GM23338 (cell line): ENCODE results near the gene PAQR5. TPM values are rescaled to one million over a fixed set of nuclear protein-coding genes. Genes with fewer than 3 reads are reported as not detected.

Experiments
- ATAC-seq: fragments of 200-7000 bp; cut with Tn5 transposase; 3 replicates; pipeline ENCODE4 v1.9.1; 2020
- DNase-seq: peaks from one replicate; pipeline ENCODE4 v3.0.0-alpha.2; 2015; ENCODE audit warnings: low spot score
- H2AFZ ChIP-seq: fragments of 200-600 bp; sonication (generic); 2 replicates; pipeline ENCODE4 v1.8.0; 2016; ENCODE audit warnings: antibody characterized with exemption, mild to moderate bottlenecking, moderate library complexity
- H3F3A ChIP-seq: fragments of 200-600 bp; sonication (generic); replicated peaks from 2 replicates; pipeline ENCODE4 v1.8.0; 2017; ENCODE audit warnings: antibody characterized with exemption, mixed run types, low read depth
- H3K27ac ChIP-seq: fragments of 200-600 bp; sonication (generic); 2 replicates; pipeline ENCODE4 v1.6.1; 2016; ENCODE audit warnings: low read depth
- H3K27me3 ChIP-seq: fragments of 200-600 bp; sonication (generic); 2 replicates; pipeline ENCODE4 v1.8.0; 2016; ENCODE audit warnings: mild to moderate bottlenecking, mixed run types, moderate library complexity; ENCODE audit not compliant: insufficient read depth
- H3K36me3 ChIP-seq: fragments of 200-600 bp; sonication (generic); 2 replicates; pipeline ENCODE4 v1.8.0; 2016; ENCODE audit warnings: mild to moderate bottlenecking; ENCODE audit not compliant: insufficient read depth
- H3K4me1 ChIP-seq: fragments of 200-600 bp; sonication (generic); 2 replicates; pipeline ENCODE4 v1.8.0; 2016; ENCODE audit warnings: mild to moderate bottlenecking, moderate library complexity; ENCODE audit not compliant: insufficient read depth
- H3K4me2 ChIP-seq: fragments of 200-600 bp; sonication (generic); 2 replicates; pipeline ENCODE4 v1.7.1; 2017; ENCODE audit warnings: mixed run types
- H3K4me3 ChIP-seq: fragments of 200-600 bp; sonication (generic); 2 replicates; pipeline ENCODE4 v1.6.1; 2016; ENCODE audit warnings: mixed run types
- H3K79me2 ChIP-seq: fragments of 200-600 bp; sonication (generic); replicated peaks from 2 replicates; pipeline ENCODE4 v1.8.0; 2017; ENCODE audit warnings: mild to moderate bottlenecking; ENCODE audit not compliant: insufficient read depth
- H3K9me2 ChIP-seq: fragments of 200-600 bp; sonication (generic); 2 replicates; pipeline ENCODE4 v1.8.0; 2017; ENCODE audit not compliant: insufficient read depth
- H4K20me1 ChIP-seq: fragments of 200-600 bp; sonication (generic); replicated peaks from 2 replicates; pipeline ENCODE4 v1.8.0; 2017; ENCODE audit warnings: mild to moderate bottlenecking; ENCODE audit not compliant: insufficient read depth
- H3K27ac Mint-ChIP-seq: 2 replicates; pipeline ENCODE4 v1.8.0; 2020; ENCODE audit warnings: inconsistent platforms, mild to moderate bottlenecking, moderate library complexity, mixed read lengths
- H3K27me3 Mint-ChIP-seq: 3 replicates; pipeline ENCODE4 v1.8.0; 2022; ENCODE audit warnings: low read depth, mild to moderate bottlenecking, moderate library complexity, mixed read lengths, inconsistent platforms; ENCODE audit not compliant: insufficient read depth, poor library complexity
- H3K36me3 Mint-ChIP-seq: 3 replicates; pipeline ENCODE4 v1.8.0; 2021; ENCODE audit warnings: low read depth, mild to moderate bottlenecking, inconsistent platforms, moderate library complexity, mixed read lengths
- H3K4me1 Mint-ChIP-seq: 3 replicates; pipeline ENCODE4 v1.8.0; 2020; ENCODE audit warnings: mild to moderate bottlenecking, inconsistent platforms, mixed read lengths
- H3K4me3 Mint-ChIP-seq: 3 replicates; pipeline ENCODE4 v1.8.0; 2021; ENCODE audit warnings: moderate library complexity, mild to moderate bottlenecking, inconsistent platforms, mixed read lengths
- H3K9me3 Mint-ChIP-seq: 3 replicates; pipeline ENCODE4 v1.8.0; 2020; ENCODE audit warnings: moderate library complexity, mild to moderate bottlenecking, inconsistent platforms, mixed read lengths
- EZH2 ChIP-seq: fragments of 200-600 bp; sonication (generic); IDR thresholded peaks from one replicate; pipeline ENCODE4 v1.8.0; 2017; ENCODE audit warnings: antibody characterized with exemption, mild to moderate bottlenecking, low read depth; ENCODE audit not compliant: unreplicated experiment
- JUNB ChIP-seq: IDR thresholded peaks from one replicate; pipeline ENCODE4 v1.6.1; 2016; ENCODE audit warnings: antibody characterized with exemption; ENCODE audit not compliant: unreplicated experiment
- POLR2AphosphoS5 ChIP-seq: IDR thresholded peaks from 2 replicates; pipeline ENCODE4 v1.6.1; 2016; ENCODE audit warnings: antibody characterized with exemption, low read depth
- STAT1 ChIP-seq: IDR thresholded peaks from one replicate; pipeline ENCODE4 v1.6.1; 2016; ENCODE audit warnings: antibody characterized with exemption; ENCODE audit not compliant: unreplicated experiment
- ZNF114 ChIP-seq: fragments of 250-450 bp; sonication (Bioruptor Pico); IDR thresholded peaks from 2 replicates; pipeline ENCODE4 v1.5.0; 2020; ENCODE audit warnings: mild to moderate bottlenecking, moderate library complexity
- ZNF331 ChIP-seq: fragments of 250-450 bp; sonication (Bioruptor Pico); IDR thresholded peaks from 2 replicates; pipeline ENCODE4 v1.5.0; 2020; ENCODE audit warnings: low read depth, mild to moderate bottlenecking, moderate library complexity
- polyA plus RNA-seq: library from polyadenylated mRNA; unstranded; fragments of >200 nt; fragmentation: Nextera tagmentation; extraction: Ambion mirVana; gene quantifications from 2 replicates; pipeline ENCODE4 v1.2.1, GENCODE V29; 2016
- total RNA-seq: library from RNA; depleted of rRNA; stranded (reverse); fragments of >200 nt; shearing (Covaris generic); gene quantifications from 2 replicates; pipeline ENCODE4 v1.2.3, GENCODE V29; 2014
- TF ChIP-seq, protein P1 (sequence below): fragments of 250-450 bp; sonication (Bioruptor Pico); IDR thresholded peaks from 2 replicates; pipeline ENCODE4 v1.5.0; 2020; ENCODE audit warnings: mild to moderate bottlenecking, moderate library complexity
- TF ChIP-seq, protein P2 (sequence below), 2 experiments: fragments of 200-600 bp in 1 of 2; sonication (generic) in 1 of 2; conservative IDR thresholded peaks; 2 replicates each; pipeline versions ENCODE4 v1.5.1 to v1.6.1; 2016 to 2017; ENCODE audit warnings: antibody characterized with exemption in 2 of 2, low read depth in 2 of 2, mild to moderate bottlenecking in 2 of 2, moderate library complexity in 1 of 2

Gene PAQR5
- total and polyA plus RNA-seq, 2 experiments from 2014 or later: 8.7 to 14.5 TPM

DNA sequence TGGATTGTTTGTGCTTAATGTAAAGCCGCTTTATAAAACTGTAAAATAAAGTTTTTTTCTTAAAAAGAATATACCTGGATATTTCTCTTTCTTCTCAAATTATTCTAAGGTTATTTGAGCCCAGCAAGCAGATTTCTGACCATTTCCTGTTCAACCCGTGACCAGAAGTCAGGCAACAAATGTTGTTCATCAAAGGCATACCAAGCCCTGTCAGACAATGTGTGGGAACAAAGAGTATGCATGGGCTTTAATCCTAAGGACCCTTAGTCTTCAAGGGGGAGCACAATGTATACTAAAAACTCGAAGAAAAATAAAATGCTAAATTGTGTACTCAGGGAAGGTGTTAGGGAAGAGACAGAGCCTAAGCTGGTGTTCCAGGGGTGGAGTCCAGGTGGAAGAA lies 26.6 kb upstream of the PAQR5 start (continued):
- no peak for TF ChIP-seq ZNF331 (CRISPR knock-in tag)
- no peak for TF ChIP-seq ZNF114 (CRISPR knock-in tag)
- TF ChIP-seq, protein P1, sequence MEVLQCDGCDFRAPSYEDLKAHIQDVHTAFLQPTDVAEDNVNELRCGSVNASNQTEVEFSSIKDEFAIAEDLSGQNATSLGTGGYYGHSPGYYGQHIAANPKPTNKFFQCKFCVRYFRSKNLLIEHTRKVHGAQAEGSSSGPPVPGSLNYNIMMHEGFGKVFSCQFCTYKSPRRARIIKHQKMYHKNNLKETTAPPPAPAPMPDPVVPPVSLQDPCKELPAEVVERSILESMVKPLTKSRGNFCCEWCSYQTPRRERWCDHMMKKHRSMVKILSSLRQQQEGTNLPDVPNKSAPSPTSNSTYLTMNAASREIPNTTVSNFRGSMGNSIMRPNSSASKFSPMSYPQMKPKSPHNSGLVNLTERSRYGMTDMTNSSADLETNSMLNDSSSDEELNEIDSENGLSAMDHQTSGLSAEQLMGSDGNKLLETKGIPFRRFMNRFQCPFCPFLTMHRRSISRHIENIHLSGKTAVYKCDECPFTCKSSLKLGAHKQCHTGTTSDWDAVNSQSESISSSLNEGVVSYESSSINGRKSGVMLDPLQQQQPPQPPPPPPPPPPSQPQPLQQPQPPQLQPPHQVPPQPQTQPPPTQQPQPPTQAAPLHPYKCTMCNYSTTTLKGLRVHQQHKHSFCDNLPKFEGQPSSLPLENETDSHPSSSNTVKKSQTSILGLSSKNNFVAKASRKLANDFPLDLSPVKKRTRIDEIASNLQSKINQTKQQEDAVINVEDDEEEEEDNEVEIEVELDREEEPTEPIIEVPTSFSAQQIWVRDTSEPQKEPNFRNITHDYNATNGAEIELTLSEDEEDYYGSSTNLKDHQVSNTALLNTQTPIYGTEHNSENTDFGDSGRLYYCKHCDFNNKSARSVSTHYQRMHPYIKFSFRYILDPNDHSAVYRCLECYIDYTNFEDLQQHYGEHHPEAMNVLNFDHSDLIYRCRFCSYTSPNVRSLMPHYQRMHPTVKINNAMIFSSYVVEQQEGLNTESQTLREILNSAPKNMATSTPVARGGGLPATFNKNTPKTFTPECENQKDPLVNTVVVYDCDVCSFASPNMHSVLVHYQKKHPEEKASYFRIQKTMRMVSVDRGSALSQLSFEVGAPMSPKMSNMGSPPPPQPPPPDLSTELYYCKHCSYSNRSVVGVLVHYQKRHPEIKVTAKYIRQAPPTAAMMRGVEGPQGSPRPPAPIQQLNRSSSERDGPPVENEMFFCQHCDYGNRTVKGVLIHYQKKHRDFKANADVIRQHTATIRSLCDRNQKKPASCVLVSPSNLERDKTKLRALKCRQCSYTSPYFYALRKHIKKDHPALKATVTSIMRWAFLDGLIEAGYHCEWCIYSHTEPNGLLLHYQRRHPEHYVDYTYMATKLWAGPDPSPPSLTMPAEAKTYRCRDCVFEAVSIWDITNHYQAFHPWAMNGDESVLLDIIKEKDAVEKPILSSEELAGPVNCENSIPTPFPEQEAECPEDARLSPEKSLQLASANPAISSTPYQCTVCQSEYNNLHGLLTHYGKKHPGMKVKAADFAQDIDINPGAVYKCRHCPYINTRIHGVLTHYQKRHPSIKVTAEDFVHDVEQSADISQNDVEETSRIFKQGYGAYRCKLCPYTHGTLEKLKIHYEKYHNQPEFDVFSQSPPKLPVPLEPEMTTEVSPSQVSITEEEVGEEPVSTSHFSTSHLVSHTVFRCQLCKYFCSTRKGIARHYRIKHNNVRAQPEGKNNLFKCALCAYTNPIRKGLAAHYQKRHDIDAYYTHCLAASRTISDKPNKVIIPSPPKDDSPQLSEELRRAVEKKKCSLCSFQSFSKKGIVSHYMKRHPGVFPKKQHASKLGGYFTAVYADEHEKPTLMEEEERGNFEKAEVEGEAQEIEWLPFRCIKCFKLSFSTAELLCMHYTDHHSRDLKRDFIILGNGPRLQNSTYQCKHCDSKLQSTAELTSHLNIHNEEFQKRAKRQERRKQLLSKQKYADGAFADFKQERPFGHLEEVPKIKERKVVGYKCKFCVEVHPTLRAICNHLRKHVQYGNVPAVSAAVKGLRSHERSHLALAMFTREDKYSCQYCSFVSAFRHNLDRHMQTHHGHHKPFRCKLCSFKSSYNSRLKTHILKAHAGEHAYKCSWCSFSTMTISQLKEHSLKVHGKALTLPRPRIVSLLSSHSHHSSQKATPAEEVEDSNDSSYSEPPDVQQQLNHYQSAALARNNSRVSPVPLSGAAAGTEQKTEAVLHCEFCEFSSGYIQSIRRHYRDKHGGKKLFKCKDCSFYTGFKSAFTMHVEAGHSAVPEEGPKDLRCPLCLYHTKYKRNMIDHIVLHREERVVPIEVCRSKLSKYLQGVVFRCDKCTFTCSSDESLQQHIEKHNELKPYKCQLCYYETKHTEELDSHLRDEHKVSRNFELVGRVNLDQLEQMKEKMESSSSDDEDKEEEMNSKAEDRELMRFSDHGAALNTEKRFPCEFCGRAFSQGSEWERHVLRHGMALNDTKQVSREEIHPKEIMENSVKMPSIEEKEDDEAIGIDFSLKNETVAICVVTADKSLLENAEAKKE (CRISPR knock-in tag): no peak

DNA sequence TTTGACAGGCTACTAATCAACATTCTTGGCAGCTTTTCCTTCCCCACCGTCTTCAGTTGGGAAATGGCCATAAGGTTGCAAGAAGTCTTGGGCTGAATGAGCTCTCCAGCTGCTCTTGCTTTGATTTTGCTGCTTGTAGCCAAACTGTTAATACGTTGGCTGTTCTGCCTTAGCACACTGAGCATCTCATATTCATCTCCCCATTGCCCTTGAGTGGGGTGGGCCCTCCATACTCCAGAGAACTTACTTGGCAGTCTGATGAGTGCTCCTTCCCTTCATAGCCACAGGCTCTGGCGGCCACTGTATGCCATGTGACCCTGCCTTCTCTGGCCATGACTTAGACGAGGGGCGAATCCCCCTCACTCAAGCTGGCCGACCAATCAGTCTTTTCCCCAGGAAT lies 25.8 kb upstream of the PAQR5 start:
- peak overlapping the region; percentile 8; the same call in 1 of the 2 replicates for H3K27ac Mint-ChIP-seq
- no peak for DNase-seq
- Histone ChIP-seq H3K4me1 (peaks cover 16% of the 10 kb centered on the region), H3K27me3 (no peaks in the 10 kb centered on the region), H3K79me2 (no peaks in the 10 kb centered on the region), H3K4me2 (no peak overlapping the region), H3K27ac (no peak overlapping the region), H4K20me1 (no peaks in the 10 kb centered on the region), H3F3A (no peaks in the 10 kb centered on the region), H2AFZ (no peak overlapping the region), H3K36me3 (no peaks in the 10 kb centered on the region), H3K4me3 (no peak overlapping the region), H3K9me2 (no peaks in the 10 kb centered on the region)
- H3K9me3 Mint-ChIP-seq: no peaks in the 10 kb centered on the region
- H3K4me3 Mint-ChIP-seq: no peak overlapping the region
- H3K4me1 Mint-ChIP-seq: peaks cover 40% of the 10 kb centered on the region
- H3K36me3 Mint-ChIP-seq: no peaks in the 10 kb centered on the region
- peaks cover 2% of the 10 kb centered on the region for H3K27me3 Mint-ChIP-seq
- no peak for ATAC-seq
- TF ChIP-seq EZH2: no peak
- TF ChIP-seq POLR2AphosphoS5: no peak
- TF ChIP-seq STAT1: no peak
- no peak for TF ChIP-seq JUNB
- TF ChIP-seq, protein P2, sequence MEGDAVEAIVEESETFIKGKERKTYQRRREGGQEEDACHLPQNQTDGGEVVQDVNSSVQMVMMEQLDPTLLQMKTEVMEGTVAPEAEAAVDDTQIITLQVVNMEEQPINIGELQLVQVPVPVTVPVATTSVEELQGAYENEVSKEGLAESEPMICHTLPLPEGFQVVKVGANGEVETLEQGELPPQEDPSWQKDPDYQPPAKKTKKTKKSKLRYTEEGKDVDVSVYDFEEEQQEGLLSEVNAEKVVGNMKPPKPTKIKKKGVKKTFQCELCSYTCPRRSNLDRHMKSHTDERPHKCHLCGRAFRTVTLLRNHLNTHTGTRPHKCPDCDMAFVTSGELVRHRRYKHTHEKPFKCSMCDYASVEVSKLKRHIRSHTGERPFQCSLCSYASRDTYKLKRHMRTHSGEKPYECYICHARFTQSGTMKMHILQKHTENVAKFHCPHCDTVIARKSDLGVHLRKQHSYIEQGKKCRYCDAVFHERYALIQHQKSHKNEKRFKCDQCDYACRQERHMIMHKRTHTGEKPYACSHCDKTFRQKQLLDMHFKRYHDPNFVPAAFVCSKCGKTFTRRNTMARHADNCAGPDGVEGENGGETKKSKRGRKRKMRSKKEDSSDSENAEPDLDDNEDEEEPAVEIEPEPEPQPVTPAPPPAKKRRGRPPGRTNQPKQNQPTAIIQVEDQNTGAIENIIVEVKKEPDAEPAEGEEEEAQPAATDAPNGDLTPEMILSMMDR (conservative IDR thresholded peaks at IDR 0.05; ENCODE audit: low read depth in 2 of 2): no peak
- TF ChIP-seq, protein P1 (CRISPR knock-in tag): no peak
- TF ChIP-seq ZNF331 (CRISPR knock-in tag): no peak
